ENCODE measurements around the gene HES1.

Gene HES1

GRCh38 chr3:194163697-194164096 lies 27.7 kb downstream of the HES1 start:
- no peak for TF ChIP-seq CTCF (IDR thresholded peaks at IDR 0.05; ENCODE audit: low read depth, low read length)
- no peaks in the 10 kb centered on the region for H3K27me3 ChIP-seq (ENCODE audit: insufficient read depth, low read depth, severe bottlenecking)
- DNase-seq, result no peak
- no peak overlapping the region for H3K4me3 ChIP-seq (ENCODE audit: low read depth, low read length)
- H3K27ac ChIP-seq, result no peak overlapping the region
- H3K9me3 ChIP-seq (ENCODE audit: severe bottlenecking), result no peaks in the 10 kb centered on the region
- H3K36me3 ChIP-seq, result no peaks in the 10 kb centered on the region

- Histone ChIP-seq H3K9me3 (ENCODE audit: severe bottlenecking) (no peaks in the 10 kb centered on the region), H3K4me3 (ENCODE audit: low read depth, low read length) (no peak overlapping the region), H3K36me3 (no peaks in the 10 kb centered on the region), H3K27ac (no peak overlapping the region), H3K27me3 (ENCODE audit: insufficient read depth, low read depth, severe bottlenecking) (no peaks in the 10 kb centered on the region)
- DNase-seq, result no peak
- no peak for TF ChIP-seq CTCF (IDR thresholded peaks at IDR 0.05; ENCODE audit: low read depth, low read length)
Observed at GRCh38 chr3:194164861-194165260, 28.9 kb downstream of the HES1 start.

- H3K27me3 ChIP-seq (ENCODE audit: insufficient read depth, low read depth, severe bottlenecking), result no peaks in the 10 kb centered on the region
- H3K27ac ChIP-seq, result no peak overlapping the region
- H3K9me3 ChIP-seq (ENCODE audit: severe bottlenecking), result no peaks in the 10 kb centered on the region
- H3K36me3 ChIP-seq, result no peaks in the 10 kb centered on the region
- H3K4me3 ChIP-seq (ENCODE audit: low read depth, low read length), result no peak overlapping the region
- no peak for DNase-seq
- TF ChIP-seq CTCF (IDR thresholded peaks at IDR 0.05; ENCODE audit: low read depth, low read length), result no peak
Observed at GRCh38 chr3:194165271-194166018, 29.5 kb downstream of the HES1 start.

- Histone ChIP-seq H3K4me3 (ENCODE audit: low read depth, low read length) (peak overlapping the region; percentile 39), H3K27me3 (ENCODE audit: insufficient read depth, low read depth, severe bottlenecking) (no peaks in the 10 kb centered on the region), H3K9me3 (ENCODE audit: severe bottlenecking) (no peaks in the 10 kb centered on the region), H3K27ac (peak overlapping the region; percentile 80), H3K36me3 (no peaks in the 10 kb centered on the region)
- no peak for TF ChIP-seq CTCF (IDR thresholded peaks at IDR 0.05; ENCODE audit: low read depth, low read length)
- peak; percentile 58 for DNase-seq
Observed at GRCh38 chr3:194166682-194167479, 30.9 kb downstream of the HES1 start.

- Histone ChIP-seq H3K27ac (peak overlapping the region; percentile 12; the same call in 1 of the 2 replicates), H3K27me3 (ENCODE audit: insufficient read depth, low read depth, severe bottlenecking) (no peaks in the 10 kb centered on the region), H3K9me3 (ENCODE audit: severe bottlenecking) (no peaks in the 10 kb centered on the region)
Observed at GRCh38 chr3:194167480-194168282, 31.7 kb downstream of the HES1 start.

More at GRCh38 chr3:194167480-194168282, 31.7 kb downstream of the HES1 start:
- no peaks in the 10 kb centered on the region for H3K36me3 ChIP-seq
- no peak for DNase-seq
- no peak for TF ChIP-seq CTCF (IDR thresholded peaks at IDR 0.05; ENCODE audit: low read depth, low read length)
- H3K4me3 ChIP-seq (ENCODE audit: low read depth, low read length), result no peak overlapping the region

All from WERI-Rb-1 (cell line).